Measurements from ENCODE around the gene ASCC1.

- TF ChIP-seq CTCF (IDR thresholded peaks at IDR 0.05; ENCODE audit: low read depth, low read length, poor library complexity, severe bottlenecking) (no peak), EZH2phosphoT487 (IDR thresholded peaks at IDR 0.05; ENCODE audit: borderline replicate concordance, low read length) (no peak)
Measured at GRCh38 chr10:72076756-72077155, 139.3 kb downstream of the ASCC1 start.
